RCC 7860 (cell line): ENCODE data around the gene CCNK.

ENCODE experiments used
- DNase-seq: peaks from one replicate; pipeline ENCODE4 v3.0.0-alpha.2; 2015; ENCODE audit warnings: low spot score
- FAIRE-seq: peaks from 2 replicates; lab custom pipeline; 2012; peaks lifted over from hg19 to GRCh38; lab: Jason Lieb, UNC

Gene CCNK

DNA sequence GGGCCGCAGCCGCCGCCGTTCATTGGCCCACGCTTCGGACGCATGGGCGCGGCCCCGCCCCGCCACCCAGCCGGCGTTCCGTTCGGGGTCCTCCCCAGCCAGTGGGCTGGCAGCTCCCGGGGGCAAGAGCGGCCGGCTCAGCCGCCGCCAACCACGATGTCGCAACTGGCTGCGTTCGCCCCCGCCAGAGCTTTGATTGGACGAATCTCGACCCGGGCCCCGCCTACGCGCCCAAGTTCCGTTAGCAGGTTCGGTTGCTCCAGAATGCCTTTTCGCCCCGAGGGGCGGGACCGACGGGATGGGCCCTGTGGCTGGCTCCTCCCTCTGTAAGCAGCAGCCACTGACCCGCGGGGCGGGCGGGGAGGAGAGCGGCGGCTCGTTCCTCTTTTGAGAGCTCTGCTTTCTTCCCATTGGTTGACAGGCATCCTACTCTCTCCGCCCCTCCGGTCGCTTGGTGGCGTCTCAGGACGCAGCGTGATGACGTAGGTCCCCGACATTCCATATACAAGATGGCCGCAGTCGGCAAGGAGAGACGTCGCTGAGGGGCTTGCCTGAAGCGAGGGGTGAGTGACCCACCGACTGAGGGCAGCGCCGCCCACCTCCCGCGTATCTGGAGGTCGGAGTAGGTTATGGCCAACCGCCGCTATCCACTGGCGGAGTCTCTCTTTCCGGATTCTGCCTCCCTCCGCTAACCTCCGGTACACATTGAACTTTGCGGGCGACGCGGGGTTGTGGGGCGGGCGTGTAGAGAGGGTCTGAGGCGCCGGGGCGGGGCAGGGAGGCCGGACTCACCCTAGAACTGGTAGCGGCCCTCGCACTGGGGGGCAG lies at the start of gene CCNK:
CCNK (plus strand) TSS at position 493 of the 828 bp plus-strand sequence. CDS start 11,269 bp downstream, outside the sequence.
- FAIRE-seq (peak; percentile 88), DNase-seq (peak; percentile 95)

GRCh38 chr14:99431986-99432385 lies 49.2 kb upstream of the CCNK start:
- FAIRE-seq (no peak), DNase-seq (no peak)

DNA sequence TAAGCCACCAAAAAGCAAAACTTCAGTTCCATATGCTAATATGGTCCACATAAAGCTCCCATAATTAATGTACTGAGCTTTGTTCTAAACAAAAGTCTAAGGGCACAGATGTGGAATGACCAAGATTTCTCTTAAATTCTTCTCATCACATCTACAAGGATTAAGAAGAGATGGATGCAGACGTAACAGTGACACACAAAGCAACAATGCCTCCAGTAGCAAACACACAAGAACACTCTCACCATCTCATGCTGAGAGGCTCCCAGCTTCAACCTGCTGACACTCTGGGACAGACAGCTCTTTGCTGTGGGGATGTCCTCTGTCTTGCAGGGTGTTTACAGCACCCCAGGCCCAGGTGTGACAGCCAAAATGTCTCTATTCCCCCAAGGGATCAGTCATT lies 48.7 kb upstream of the CCNK start:
- FAIRE-seq: no peak
- DNase-seq: no peak

- DNase-seq (no peak), FAIRE-seq (no peak)
Measured at GRCh38 chr14:99435327-99435726, 45.9 kb upstream of the CCNK start.

- DNase-seq: no peak
- FAIRE-seq: no peak
Measured at GRCh38 chr14:99436247-99437180, 44.7 kb upstream of the CCNK start.

GRCh38 chr14:99437706-99438105 lies 43.5 kb upstream of the CCNK start:
- DNase-seq (no peak), FAIRE-seq (no peak)

DNA sequence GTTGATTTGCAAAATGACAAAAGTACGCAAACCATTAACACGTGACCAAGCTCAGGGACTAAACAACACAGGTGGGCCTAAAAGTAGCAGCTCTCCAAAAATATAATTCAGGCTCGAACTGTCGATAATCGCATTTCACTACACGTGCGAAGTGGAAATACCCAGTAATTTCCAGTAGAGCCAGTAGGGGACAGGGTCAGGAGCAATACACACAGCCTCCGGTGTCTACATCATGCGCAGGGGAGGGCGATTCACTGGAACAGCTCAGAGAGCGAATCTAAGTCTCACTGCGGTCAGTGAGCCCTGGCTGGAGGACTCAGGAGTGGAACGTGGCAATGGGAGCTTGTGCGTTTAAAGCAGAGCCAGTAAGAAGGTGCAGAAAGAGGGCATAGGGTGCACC lies 40.9 kb upstream of the CCNK start:
- no peak for DNase-seq
- no peak for FAIRE-seq

DNA sequence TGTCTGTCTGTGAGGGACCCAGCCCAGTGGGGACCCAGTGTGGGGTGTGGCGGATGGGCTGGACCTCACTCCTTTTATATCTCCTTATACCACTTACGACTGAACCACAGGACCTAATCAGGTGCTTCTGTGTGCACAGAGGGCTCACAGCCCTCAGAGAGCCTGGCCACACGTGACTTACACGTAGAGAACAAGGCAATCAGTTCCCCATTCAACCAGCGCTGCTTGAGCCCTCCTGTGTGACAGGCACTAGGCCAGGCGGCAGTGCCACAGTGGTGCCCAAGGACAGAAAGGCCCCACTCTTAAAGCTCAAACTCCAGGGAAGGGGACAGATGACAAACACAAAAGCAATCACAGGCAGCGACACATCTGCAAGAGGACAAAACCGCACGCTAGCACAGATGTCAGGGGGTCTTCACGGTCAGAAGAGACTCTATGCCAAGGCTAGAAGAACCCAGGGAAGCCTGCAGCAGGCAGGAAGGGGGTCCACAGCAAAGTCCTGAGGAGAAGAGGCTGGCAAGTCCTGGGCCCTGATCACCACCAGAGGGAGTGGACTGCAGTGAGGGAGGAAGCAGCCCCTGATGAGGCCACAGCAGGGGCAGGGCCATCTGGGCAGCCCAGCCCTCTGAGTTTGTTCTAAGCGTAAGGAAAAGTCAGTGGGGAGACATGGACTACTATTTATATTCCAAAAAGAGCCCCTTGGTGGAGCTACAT lies 39.9 kb upstream of the CCNK start:
- DNase-seq (no peak), FAIRE-seq (no peak)

DNA sequence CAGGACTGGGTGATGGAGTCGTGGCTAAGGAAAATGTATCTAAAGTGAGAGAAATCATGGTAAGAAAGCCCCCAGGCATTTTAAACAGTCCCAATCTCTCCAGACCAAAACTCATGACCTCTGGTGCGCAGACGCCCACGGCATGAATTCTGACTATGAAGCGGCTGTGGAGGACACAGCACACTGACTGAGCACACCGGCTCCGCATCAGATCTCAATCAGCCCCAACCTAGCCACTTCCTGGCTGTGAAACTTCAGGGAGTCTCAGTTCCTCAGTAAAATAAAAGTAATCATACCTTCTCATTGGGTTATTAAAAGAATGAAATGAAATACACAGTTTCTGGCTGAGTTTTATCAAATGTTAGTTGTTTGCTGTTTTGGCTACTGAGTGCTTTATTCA lies 39.3 kb upstream of the CCNK start:
- DNase-seq (no peak), FAIRE-seq (no peak)

DNA sequence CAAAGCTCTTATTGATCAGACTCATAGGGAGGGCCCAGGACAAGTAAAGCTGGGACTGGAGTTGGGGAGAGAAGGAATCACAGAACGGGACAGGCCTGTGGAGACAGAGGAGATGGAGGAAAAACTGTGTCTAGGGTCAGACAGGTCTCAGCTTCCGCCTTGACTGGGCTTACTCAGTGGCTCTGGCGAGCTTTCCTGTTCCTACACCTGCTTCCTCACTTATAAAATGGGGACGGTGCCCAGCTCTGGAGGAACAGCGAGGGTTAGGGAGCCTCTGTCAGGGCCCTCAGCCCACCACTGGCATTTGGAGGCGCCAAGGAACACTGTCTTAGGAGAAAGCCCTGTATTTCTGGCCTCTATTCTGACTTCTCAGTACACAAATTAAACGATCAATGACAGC lies 35.3 kb upstream of the CCNK start:
- no peak for DNase-seq
- FAIRE-seq: no peak

DNA sequence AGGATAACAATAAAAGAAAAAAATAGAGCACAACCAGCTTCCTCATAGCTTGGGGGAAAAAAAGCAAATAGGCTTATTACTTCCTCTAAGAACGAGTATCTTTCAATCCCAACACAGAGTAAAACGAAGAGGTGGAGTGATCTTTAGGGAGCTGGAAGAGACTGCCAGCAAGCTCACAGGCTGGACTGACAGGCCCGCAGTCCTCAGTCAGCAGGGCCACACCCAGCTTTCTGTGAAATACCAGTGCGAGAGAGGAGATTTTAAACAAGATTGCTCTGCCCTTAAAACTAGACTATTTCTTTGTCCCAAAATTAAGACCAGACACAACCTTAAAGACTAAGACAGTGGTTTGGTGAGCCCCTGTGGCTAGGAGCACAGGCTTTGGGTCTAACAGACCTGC lies 33.5 kb upstream of the CCNK start:
- no peak for FAIRE-seq
- DNase-seq: no peak

DNA sequence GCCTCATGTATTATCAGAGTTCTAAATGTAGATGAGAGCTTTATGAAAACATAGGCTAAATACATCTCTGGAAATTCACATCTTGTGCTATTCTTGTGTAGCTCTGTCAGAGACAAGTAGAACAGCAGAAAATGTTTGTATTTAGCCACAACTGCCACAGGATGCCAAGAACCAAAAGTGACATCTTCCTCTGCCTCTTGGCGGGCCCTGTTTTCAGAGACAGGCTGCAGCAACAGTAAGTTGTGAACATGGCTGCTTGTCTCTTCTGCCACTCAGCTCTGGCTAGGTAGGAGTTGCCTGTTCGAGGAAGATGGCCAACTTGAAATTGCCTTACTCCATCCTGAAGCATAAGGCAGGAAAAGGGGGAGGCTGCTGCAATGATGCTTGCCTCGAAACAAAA lies 30.9 kb upstream of the CCNK start:
- DNase-seq: no peak
- no peak for FAIRE-seq

DNA sequence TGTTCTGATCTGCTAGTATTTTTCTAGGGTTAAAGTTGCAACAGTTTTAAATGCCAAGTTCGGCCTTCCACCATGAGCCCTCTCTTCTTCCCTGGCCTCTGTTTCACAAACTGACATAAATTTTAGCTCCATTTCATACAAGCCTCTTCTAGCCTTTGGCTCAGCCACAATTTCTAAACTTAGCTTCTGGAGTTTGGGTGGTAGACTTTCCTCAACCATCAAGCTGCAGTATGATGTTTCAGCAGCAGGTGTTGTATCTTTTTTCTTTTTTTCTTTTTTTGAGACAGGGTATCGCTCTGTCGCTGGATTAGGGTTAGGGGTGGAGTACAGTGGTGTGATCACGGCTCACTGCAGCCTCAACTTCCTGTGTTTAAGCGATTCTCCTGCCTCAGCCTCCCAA lies 30.0 kb upstream of the CCNK start:
- FAIRE-seq (no peak), DNase-seq (no peak)

GRCh38 chr14:99452968-99453367 lies 28.2 kb upstream of the CCNK start:
- FAIRE-seq (no peak), DNase-seq (no peak)

DNA sequence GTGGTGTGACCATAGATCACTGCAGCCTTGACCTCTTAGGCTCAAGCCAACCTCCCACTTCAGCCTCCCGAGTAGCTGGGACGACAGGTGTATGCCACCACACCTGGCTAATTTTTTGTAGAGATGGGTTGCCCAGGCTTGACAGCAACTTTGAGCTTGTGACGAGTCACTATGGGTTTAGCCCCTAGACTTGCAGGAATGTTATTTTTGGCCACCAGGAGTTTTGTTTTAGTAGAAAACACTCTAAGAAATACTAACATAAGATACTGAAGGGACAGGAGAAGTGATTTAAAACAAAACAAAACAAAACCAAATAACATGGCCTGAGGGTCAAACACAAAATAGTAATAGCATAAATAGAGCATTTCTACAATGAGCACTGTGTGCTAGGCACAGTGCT lies 27.0 kb upstream of the CCNK start:
- DNase-seq: no peak
- no peak for FAIRE-seq

DNA sequence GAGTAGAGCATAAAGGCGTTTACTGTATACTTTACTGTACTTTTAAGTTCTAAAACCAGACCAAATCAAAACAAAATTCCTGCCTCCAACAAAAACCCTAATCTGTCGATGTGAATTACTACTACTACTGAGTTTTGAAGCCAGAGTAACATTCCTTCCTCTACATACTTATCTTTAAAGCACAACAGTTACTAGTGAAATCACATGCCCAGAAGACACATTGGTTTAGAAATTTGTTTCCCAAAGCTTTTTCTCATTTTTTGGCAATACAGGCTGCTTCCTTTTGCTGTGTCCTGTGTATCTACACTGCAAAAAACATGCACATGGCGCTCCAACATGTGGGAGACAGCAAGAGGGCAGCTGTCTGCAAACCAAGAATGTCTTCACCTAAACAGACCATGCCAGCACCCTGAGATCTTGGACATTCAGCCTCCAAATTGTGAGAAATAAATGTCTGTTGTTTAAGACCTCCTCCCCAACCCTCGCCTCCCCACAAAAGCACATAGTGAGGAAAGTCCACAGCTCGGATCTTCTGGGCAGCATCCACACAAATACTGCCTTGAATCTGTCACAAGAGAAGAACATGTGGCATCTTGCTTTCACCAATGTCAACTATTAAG lies 21.6 kb upstream of the CCNK start:
- DNase-seq (no peak), FAIRE-seq (no peak)

GRCh38 chr14:99460793-99461192 lies 20.4 kb upstream of the CCNK start:
- FAIRE-seq (no peak), DNase-seq (no peak)

DNA sequence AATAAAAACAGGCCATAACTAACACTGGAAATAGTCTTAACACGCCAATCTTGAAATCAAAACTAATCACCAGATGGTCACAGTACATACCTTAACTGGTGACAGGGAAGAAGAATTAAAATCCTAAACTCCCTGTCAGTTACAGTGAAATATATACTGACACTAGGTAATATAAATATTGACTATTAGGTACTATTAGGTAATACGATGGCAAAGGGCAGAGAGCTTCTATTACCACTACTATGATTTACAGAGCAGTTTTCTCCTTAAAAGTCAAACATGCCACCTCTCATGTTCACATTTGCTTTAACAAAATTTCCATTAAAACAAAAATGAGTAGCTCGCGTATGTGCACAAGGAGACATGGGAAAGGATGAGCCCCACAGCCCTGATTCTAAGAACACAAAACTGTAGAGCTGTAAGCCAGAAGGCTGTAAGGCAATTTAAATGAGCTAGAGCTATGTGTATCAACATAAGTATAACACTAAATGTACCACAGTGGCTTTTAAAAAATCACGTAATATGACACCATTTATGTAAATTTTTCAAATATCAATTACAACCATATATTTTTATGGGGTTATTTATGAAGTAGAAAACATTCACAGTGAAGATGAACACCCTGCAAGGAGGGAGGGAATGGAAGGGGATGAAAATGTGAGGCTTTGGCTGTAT lies 19.7 kb upstream of the CCNK start:
- DNase-seq (no peak), FAIRE-seq (no peak)

- FAIRE-seq (no peak), DNase-seq (no peak)
Measured at GRCh38 chr14:99462210-99462609, 19.0 kb upstream of the CCNK start.

DNA sequence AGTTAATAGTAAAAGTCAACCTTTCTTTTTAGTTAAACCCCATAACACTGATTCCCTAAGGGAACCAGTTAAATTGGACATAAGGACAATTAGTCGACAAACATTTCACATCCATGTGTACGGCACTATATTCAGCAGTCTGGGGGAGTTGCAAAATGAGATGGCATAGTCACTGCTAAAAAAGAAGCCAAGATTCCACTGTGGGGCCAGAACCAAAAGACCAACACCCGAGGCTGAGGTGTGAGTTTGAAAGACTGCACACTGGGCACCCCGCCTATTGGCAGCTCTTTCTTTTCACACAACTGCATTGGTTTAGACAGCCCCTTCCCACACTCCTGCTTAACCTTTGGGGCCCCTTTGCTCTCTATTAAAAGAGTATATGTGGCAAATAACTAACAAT lies 17.2 kb upstream of the CCNK start:
- DNase-seq (no peak), FAIRE-seq (no peak)
